SK-N-SH (cell line): ENCODE results near the gene VIM. TPM values are rescaled to one million over a fixed set of nuclear protein-coding genes. Genes with fewer than 3 reads are reported as not detected.

ENCODE experiments used
- CTCF ChIA-PET: fragments of 300-600, 350-600 bp; formaldehyde crosslinking; extraction: SDS; loops from one replicate; lab custom pipeline; 2021; lab: Yijun Ruan, JAX
- POLR2A ChIA-PET: fragments of 350-600 bp; sonication (Branson Sonifier 250); formaldehyde crosslinking; extraction: SDS; loops from one replicate; lab custom pipeline; 2020; ENCODE audit warnings: antibody characterized with exemption, inconsistent platforms; lab: Yijun Ruan, JAX
- DNase-seq: peaks from one replicate; pipeline ENCODE4 v3.0.0; 2012
- H2AFZ ChIP-seq: fragments of 200-600 bp; sonication (generic); 2 replicates; pipeline ENCODE4 v1.8.1; 2016; ENCODE audit warnings: antibody characterized with exemption, mild to moderate bottlenecking, low read depth
- H3F3A ChIP-seq: fragments of 200-600 bp; sonication (generic); replicated peaks from 2 replicates; pipeline ENCODE3; 2016; ENCODE audit warnings: antibody characterized with exemption, mild to moderate bottlenecking; ENCODE audit not compliant: insufficient read depth
- H3K27ac ChIP-seq, 2 experiments: fragments of 200-500 bp in 1 of 2; fragments of 200-600 bp in 1 of 2; sonication (Bioruptor generic) in 1 of 2; sonication (generic), shearing (Covaris generic) in 1 of 2; 2 replicates each; pipeline versions ENCODE4 v1.5.1 to v1.6.1; 2014 to 2016; ENCODE audit warnings: low read depth in 2 of 2, inconsistent platforms in 1 of 2, low read length in 1 of 2, mild to moderate bottlenecking in 1 of 2, mixed read lengths in 1 of 2
- H3K27me3 ChIP-seq: fragments of 200-600 bp; sonication (generic), shearing (Covaris generic); 2 replicates; pipeline ENCODE4 v1.6.1; 2016; ENCODE audit warnings: mixed run types; ENCODE audit not compliant: insufficient read depth
- H3K36me3 ChIP-seq, 2 experiments: fragments of 200-500 bp in 1 of 2; fragments of 200-600 bp in 1 of 2; sonication (Bioruptor generic) in 1 of 2; sonication (generic) in 1 of 2; replicated peaks in 1 of 2; 2 replicates each; pipeline versions ENCODE3 to v1.5.1; 2014 to 2016; ENCODE audit warnings: low read length in 1 of 2, mild to moderate bottlenecking in 1 of 2; ENCODE audit not compliant: insufficient read depth in 2 of 2, control insufficient read depth in 1 of 2
- H3K4me1 ChIP-seq, 2 experiments: fragments of 200-500 bp in 1 of 2; fragments of 200-600 bp in 1 of 2; sonication (Bioruptor generic) in 1 of 2; sonication (generic), shearing (Covaris generic) in 1 of 2; 2 replicates each; pipeline versions ENCODE4 v1.5.1 to v1.6.1; 2014 to 2016; ENCODE audit warnings: low read depth in 1 of 2, low read length in 1 of 2, mixed run types in 1 of 2; ENCODE audit not compliant: insufficient read depth in 2 of 2, control insufficient read depth in 1 of 2
- H3K4me2 ChIP-seq: fragments of 200-600 bp; sonication (generic), shearing (Covaris generic); 2 replicates; pipeline ENCODE4 v1.6.1; 2017; ENCODE audit warnings: mixed run types
- H3K4me3 ChIP-seq, 2 experiments: fragments of 200-500 bp in 1 of 2; fragments of 200-600 bp in 1 of 2; sonication (Bioruptor generic) in 1 of 2; sonication (generic), shearing (Covaris generic) in 1 of 2; 2 replicates each; pipeline versions ENCODE4 v1.5.1 to v1.8.1; 2014 to 2016; ENCODE audit warnings: low read depth in 2 of 2, inconsistent platforms in 1 of 2, low read length in 1 of 2, mild to moderate bottlenecking in 1 of 2, mixed read lengths in 1 of 2, moderate library complexity in 1 of 2
- H3K79me2 ChIP-seq: fragments of 200-600 bp; sonication (generic); 2 replicates; pipeline ENCODE4 v1.8.1; 2017; ENCODE audit warnings: mild to moderate bottlenecking; ENCODE audit not compliant: insufficient read depth
- H3K9ac ChIP-seq: fragments of 200-600 bp; sonication (generic); 2 replicates; pipeline ENCODE4 v1.6.1; 2017; ENCODE audit warnings: mixed run types
- H3K9me2 ChIP-seq: fragments of 200-600 bp; sonication (generic); 2 replicates; pipeline ENCODE4 v1.6.1; 2017; ENCODE audit warnings: mixed run types
- H3K9me3 ChIP-seq: fragments of 200-600 bp; sonication (generic); 2 replicates; pipeline ENCODE4 v1.6.1; 2017; ENCODE audit warnings: mixed run types, mild to moderate bottlenecking, moderate library complexity
- H4K20me1 ChIP-seq: fragments of 200-600 bp; sonication (generic); 2 replicates; pipeline ENCODE4 v1.6.1; 2017; ENCODE audit warnings: mild to moderate bottlenecking, mixed run types; ENCODE audit not compliant: insufficient read depth
- CHD2 ChIP-seq: fragments of 150-350 bp; IDR thresholded peaks from 2 replicates; pipeline ENCODE4 v1.6.1; 2018; ENCODE audit warnings: low read length; ENCODE audit not compliant: partially characterized antibody
- CTCF ChIP-seq: fragments of 200-600 bp; sonication (generic); IDR thresholded peaks from 2 replicates; pipeline ENCODE4 v1.6.1; 2017; ENCODE audit warnings: antibody characterized with exemption, mild to moderate bottlenecking, moderate library complexity
- ELF1 ChIP-seq: IDR thresholded peaks from 2 replicates; pipeline ENCODE4 v1.4.0; 2012
- EZH2phosphoT487 ChIP-seq: fragments of 200-600 bp; sonication (generic); IDR thresholded peaks from 2 replicates; pipeline ENCODE4 v1.6.1; 2017; ENCODE audit warnings: low read depth, mixed run types, mild to moderate bottlenecking, antibody characterized with exemption, moderate library complexity, borderline replicate concordance
- FOSL2 ChIP-seq: IDR thresholded peaks from 2 replicates; pipeline ENCODE4 v1.4.0; 2012; ENCODE audit warnings: low read depth, mild to moderate bottlenecking, moderate library complexity, borderline replicate concordance
- FOXJ3 ChIP-seq: sonication (generic); formaldehyde crosslinking; IDR thresholded peaks from 2 replicates; pipeline ENCODE4 v1.5.1; 2020; ENCODE audit warnings: mild to moderate bottlenecking, missing genetic modification reagents
- FOXM1 ChIP-seq: IDR thresholded peaks from 2 replicates; pipeline ENCODE4 v1.4.0; 2012; ENCODE audit warnings: low read depth, mild to moderate bottlenecking
- GABPA ChIP-seq: IDR thresholded peaks from 2 replicates; pipeline ENCODE4 v1.4.0; 2012; ENCODE audit warnings: low read depth, mild to moderate bottlenecking
- GATA2 ChIP-seq: sonication (generic); formaldehyde crosslinking; IDR thresholded peaks from 2 replicates; pipeline ENCODE4 v1.5.0; 2020; ENCODE audit warnings: mild to moderate bottlenecking, missing genetic modification reagents
- IRF3 ChIP-seq: fragments of 150-350 bp; IDR thresholded peaks from 2 replicates; pipeline ENCODE4 v1.6.1; 2016; ENCODE audit warnings: mild to moderate bottlenecking, low read depth, low read length
- JUND ChIP-seq: IDR thresholded peaks from 2 replicates; pipeline ENCODE4 v1.4.0; 2012
- MXI1 ChIP-seq: IDR thresholded peaks from 2 replicates; pipeline ENCODE4 v1.6.1; 2012; ENCODE audit warnings: mild to moderate bottlenecking, low read depth, low read length, improper control_type of control experiment
- NFIC ChIP-seq: IDR thresholded peaks from 2 replicates; pipeline ENCODE4 v1.4.0; 2012; ENCODE audit warnings: borderline replicate concordance
- NRF1 ChIP-seq: IDR thresholded peaks from 2 replicates; pipeline ENCODE4 v1.6.1; 2012; ENCODE audit warnings: low read depth, mild to moderate bottlenecking, low read length
- PBX3 ChIP-seq: IDR thresholded peaks from 2 replicates; pipeline ENCODE4; 2012
- RAD21 ChIP-seq: IDR thresholded peaks from 2 replicates; pipeline ENCODE4 v1.6.1; 2012; ENCODE audit warnings: mild to moderate bottlenecking, low read length
- RCOR1 ChIP-seq: fragments of 150-350 bp; IDR thresholded peaks from 2 replicates; pipeline ENCODE4 v1.6.1; 2017; ENCODE audit warnings: antibody characterized with exemption, low read length
- RFX5 ChIP-seq: IDR thresholded peaks from 2 replicates; pipeline ENCODE4 v1.6.1; 2012; ENCODE audit warnings: mild to moderate bottlenecking, improper control_type of control experiment, low read length
- SIN3A ChIP-seq: IDR thresholded peaks from 2 replicates; pipeline ENCODE4 v1.6.1; 2012; ENCODE audit warnings: low read depth, mild to moderate bottlenecking, low read length, moderate library complexity, borderline replicate concordance
- SMC3 ChIP-seq: IDR thresholded peaks from 2 replicates; pipeline ENCODE4 v1.6.1; 2012; ENCODE audit warnings: low read depth, low read length, improper control_type of control experiment
- TAF1 ChIP-seq: IDR thresholded peaks from 2 replicates; pipeline ENCODE4 v1.6.1; 2012; ENCODE audit warnings: low read depth, mild to moderate bottlenecking, low read length, moderate library complexity, borderline replicate concordance
- TEAD4 ChIP-seq: IDR thresholded peaks from 2 replicates; pipeline ENCODE4 v1.4.0; 2012; ENCODE audit warnings: mild to moderate bottlenecking, borderline replicate concordance; ENCODE audit not compliant: insufficient read depth
- USF1 ChIP-seq: IDR thresholded peaks from 2 replicates; pipeline ENCODE4 v1.4.0; 2012; ENCODE audit warnings: low read depth, borderline replicate concordance
- USF2 ChIP-seq: fragments of 150-350 bp; IDR thresholded peaks from 2 replicates; pipeline ENCODE4 v1.6.1; 2017; ENCODE audit warnings: antibody characterized with exemption, low read length, low read depth, borderline replicate concordance
- YY1 ChIP-seq: IDR thresholded peaks from 2 replicates; pipeline ENCODE4 v1.4.0; 2012; ENCODE audit warnings: low read depth, mild to moderate bottlenecking
- ZBTB33 ChIP-seq: IDR thresholded peaks from 2 replicates; pipeline ENCODE4 v1.4.0; 2012; ENCODE audit warnings: low read depth, borderline replicate concordance
- WGBS: methylation state at CpG from one replicate; pipeline ENCODE4 v1.1.6; 2017; ENCODE audit warnings: low lambda C conversion rate; 5-methylcytosine and 5-hydroxymethylcytosine counted together
- polyA plus RNA-seq, 3 experiments: library from polyadenylated mRNA; depleted of rRNA; stranded (reverse); fragments of >200 nt; gene quantifications; 2 replicates each; pipeline ENCODE4 v1.2.3, GENCODE V29; 2012

VIM gene
- polyA plus RNA-seq, 1 of the 3 experiments (the other 2 are of a cell fraction) = 5,016 TPM

GRCh38 chr10:17255512-17255911 is 27.5 kb downstream of the VIM start (continued):
- TF ChIP-seq JUND (no peak), RCOR1 (no peak)

GRCh38 chr10:17256051-17256450 is 28.0 kb downstream of the VIM start:
- Histone ChIP-seq H3K9me2 (no peaks in the 10 kb centered on the region), H3K36me3 (no peaks in the 10 kb centered on the region), H3K79me2 (no peaks in the 10 kb centered on the region), H2AFZ (no peak overlapping the region), H3K4me1 (0 out of 4 replicates have a peak, but pooled peaks cover 0 to 8% of the 10 kb centered on the region in 2 experiments), H3K9me3 (no peaks in the 10 kb centered on the region), H3F3A (peaks cover 8% of the 10 kb centered on the region), H3K9ac (no peak overlapping the region), H3K27ac (peak overlapping the region in 1 of 2 experiments; percentile 76; a peak in 2 of 4 replicates), H3K4me3 (no peak overlapping the region), H4K20me1 (no peaks in the 10 kb centered on the region), H3K4me2 (no peak overlapping the region), H3K27me3 (no peaks in the 10 kb centered on the region)
- 79% methylated on average over 1 of the region's 1 CpG for WGBS
- POLR2A ChIA-PET = no interaction called here
- DNase-seq = no peak
- CTCF ChIA-PET = interaction anchor here (0.7 to 5.5 kb wide), 13 partner anchors 12 to 432 kb away, joined by 3 to 34 read pairs (median 7); no protein-coding TSS in a partner anchor
- no peak for TF ChIP-seq MXI1
- no peak for TF ChIP-seq YY1
- TF ChIP-seq GATA2 (CRISPR knock-in tag) = no peak
- no peak for TF ChIP-seq ZBTB33
- TF ChIP-seq TAF1 = no peak
- TF ChIP-seq USF1 = no peak
- no peak for TF ChIP-seq GABPA
- no peak for TF ChIP-seq RCOR1
- TF ChIP-seq TEAD4 = no peak
- no peak for TF ChIP-seq NRF1
- no peak for TF ChIP-seq FOXM1
- no peak for TF ChIP-seq CHD2
- TF ChIP-seq USF2 = no peak
- no peak for TF ChIP-seq IRF3
- TF ChIP-seq FOSL2 = no peak
- no peak for TF ChIP-seq RFX5
- peak; percentile 14; the same call in 1 of the 2 replicates for TF ChIP-seq PBX3
- no peak for TF ChIP-seq SIN3A
- TF ChIP-seq CTCF = no peak
- no peak for TF ChIP-seq RAD21
- no peak for TF ChIP-seq SMC3
- no peak for TF ChIP-seq ELF1
- no peak for TF ChIP-seq EZH2phosphoT487
- peak; percentile 8; the same call in 1 of the 2 replicates for TF ChIP-seq NFIC
- no peak for TF ChIP-seq FOXJ3 (CRISPR knock-in tag)
